ENCODE measurements around the gene TNS3.

- TF ChIP-seq CTCF (IDR thresholded peaks at IDR 0.05 in 8 of 11, conservative IDR thresholded peaks at IDR 0.05 in 3 of 11): no peak
- TF ChIP-seq POLR2AphosphoS5 (IDR thresholded peaks at IDR 0.05): peak in 1 of 3 donors; percentile 19
- TF ChIP-seq POLR2A (IDR thresholded peaks at IDR 0.05): no peak
Measured at GRCh38 chr7:47543714-47544113, 38.2 kb downstream of the TNS3 start.

Measured in spleen (tissue), 7 donors.